Activated T-cell treated with anti-CD3 and anti-CD28 coated beads, Interleukin-2, amount 50 U/mL, for 1 hour (primary cell): ENCODE data around the gene SLC49A4.

Experiments used
- DNase-seq: peaks from one replicate; pipeline ENCODE4 v3.0.0-alpha.2; 2020

The SLC49A4 gene

GRCh38 chr3:122862381-122862780, 67.5 kb downstream of the SLC49A4 start:
- DNase-seq, result no peak

DNA sequence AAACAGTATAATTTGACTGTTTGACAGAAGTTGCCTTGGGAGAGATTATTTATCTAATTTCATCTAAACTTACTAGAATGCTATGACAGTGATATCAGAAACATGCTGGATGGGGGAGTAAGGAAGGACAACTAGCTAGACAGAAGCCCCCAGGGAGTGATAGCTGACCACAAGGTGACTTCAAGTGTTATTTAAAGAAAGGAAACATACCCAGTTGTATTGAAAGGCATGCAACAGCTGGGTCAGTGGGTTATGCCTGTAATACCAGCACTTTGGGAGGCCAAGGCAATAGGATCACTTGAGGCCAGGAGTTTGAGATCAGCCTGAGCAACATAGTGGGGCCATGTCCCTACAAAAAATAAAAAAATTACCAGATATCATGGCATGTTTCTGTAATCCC, 69.6 kb downstream of the SLC49A4 start:
- DNase-seq, result no peak

DNA sequence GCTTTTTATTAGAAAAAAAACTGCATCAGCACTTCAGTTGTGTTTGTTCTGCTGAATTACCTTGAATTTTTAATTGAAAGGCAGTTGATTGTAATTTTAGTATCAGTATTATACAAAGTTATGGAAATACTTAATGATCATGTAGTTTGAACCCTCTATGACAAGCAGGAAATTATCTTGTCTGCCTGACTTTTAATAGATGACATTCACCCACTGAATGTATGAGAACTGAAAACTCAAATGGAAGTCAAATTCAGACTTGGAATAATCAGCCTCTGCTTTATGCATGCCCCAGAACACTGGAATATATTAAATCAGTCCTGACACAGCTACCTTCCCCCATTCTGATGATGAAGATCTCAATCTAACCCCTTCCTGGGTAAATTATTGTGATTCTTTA, 73.5 kb downstream of the SLC49A4 start:
- no peak for DNase-seq

- no peak for DNase-seq
Measured at GRCh38 chr3:122873741-122874515, 79.1 kb downstream of the SLC49A4 start.

- no peak for DNase-seq
Measured at GRCh38 chr3:122875547-122876127, 80.8 kb downstream of the SLC49A4 start.

DNA sequence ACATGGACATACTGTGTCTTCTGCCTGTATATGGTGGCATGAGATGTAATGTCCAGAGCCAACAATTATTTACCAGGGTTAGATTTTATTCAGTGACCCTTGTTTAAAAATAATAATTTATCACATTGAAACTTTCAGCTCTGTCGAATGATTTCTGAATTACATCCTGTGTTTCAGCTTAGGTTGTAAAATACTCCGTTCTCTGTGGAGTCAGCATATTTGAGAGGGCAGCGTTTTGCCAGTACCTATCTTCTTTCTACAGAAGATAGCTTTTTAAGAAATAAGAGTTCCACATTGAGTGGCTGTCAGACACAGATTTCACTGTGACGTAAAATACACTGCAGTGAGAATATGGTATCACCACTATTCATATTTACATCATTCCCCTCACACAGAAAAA, 85.3 kb downstream of the SLC49A4 start:
- no peak for DNase-seq

DNA sequence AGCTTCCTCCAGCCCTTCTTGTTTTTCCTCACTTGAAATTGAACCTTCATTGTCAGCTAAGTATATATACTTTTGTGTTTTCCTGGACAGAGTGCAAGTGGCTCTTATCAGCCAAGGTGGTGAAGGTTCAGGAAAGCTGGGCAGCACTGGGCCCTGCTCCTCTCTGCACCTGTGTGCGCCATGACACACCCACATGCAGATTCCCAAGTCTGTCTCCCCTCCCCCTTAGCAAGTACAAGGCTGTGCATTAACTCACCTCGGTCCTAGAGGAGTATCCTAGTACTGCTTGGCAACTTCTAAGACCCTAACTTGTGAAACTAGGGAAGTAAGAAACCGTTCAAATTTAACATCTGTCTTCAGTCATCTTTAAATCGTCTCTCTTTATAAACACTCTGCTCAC, 85.8 kb downstream of the SLC49A4 start:
- DNase-seq, result no peak

GRCh38 chr3:122882361-122882947, 87.6 kb downstream of the SLC49A4 start:
- DNase-seq, result no peak

DNA sequence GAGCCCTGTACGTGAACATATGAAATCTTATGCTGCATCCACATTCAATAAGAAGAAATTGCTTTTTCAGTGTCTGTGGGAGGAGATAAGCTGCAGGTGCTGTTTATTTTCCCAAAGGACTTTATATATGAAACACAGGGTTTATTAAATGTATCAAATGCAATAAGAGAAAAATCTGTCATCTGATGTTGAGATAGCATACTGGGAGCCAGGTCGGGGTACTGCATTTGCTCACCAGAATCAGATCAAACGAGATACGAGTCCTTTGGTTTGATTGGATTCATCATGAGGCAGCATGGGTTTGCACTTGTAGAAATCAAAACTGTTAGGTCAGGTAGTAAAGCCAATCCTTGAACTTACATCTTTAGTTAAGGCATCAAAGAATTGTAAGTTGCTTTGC, 91.4 kb downstream of the SLC49A4 start:
- DNase-seq, result no peak

DNA sequence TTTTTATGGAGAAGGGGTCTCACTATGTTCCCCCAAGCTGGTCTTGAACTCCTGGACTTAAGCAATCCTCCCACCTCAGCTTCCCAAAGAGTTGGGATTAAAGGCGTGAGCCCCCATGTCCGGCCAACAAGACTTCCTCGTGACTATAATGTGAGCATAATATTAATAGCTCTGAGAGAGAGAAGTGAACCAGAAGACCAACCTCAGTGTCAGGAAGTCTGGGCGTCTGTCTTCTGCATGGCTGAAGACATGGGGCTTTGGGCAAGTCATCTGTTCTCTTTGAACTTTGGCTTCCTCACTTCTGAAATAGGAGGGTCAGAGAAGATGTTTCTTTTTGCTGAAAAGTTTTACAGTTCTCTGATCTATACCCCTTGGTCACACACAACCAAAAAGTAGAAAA, 92.1 kb downstream of the SLC49A4 start:
- no peak for DNase-seq

DNA sequence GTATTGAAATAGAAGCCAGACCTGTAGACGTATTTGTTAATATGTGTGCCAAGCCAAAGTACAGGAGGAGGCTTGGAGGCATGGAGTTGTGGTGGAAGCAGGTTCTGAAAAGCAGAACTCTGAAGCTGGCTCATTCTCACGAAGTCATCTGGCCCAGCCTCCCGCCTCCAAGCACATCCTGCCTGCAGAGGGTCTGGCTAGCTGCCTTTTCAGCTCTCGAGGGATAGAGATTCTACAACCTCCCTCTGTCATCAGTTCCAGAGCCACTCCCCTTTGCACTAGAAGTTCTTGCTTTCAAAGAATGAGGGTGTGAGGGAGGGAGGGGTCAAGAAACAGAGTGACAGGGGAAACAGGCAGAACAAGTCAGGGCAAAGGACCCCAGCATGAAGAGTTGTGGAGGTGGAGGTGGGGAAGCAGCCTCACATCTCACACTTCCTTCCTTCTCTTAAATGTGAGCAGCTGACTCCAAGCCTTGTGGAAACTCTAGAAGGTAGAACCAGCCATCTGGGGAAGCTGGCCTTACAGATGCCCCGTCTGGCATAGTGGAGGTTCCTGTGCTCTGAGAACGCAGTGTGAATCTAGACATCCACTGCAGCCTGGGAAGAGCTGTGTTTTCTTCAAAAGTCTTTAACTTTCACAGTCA, 95.3 kb downstream of the SLC49A4 start:
- no peak for DNase-seq

DNA sequence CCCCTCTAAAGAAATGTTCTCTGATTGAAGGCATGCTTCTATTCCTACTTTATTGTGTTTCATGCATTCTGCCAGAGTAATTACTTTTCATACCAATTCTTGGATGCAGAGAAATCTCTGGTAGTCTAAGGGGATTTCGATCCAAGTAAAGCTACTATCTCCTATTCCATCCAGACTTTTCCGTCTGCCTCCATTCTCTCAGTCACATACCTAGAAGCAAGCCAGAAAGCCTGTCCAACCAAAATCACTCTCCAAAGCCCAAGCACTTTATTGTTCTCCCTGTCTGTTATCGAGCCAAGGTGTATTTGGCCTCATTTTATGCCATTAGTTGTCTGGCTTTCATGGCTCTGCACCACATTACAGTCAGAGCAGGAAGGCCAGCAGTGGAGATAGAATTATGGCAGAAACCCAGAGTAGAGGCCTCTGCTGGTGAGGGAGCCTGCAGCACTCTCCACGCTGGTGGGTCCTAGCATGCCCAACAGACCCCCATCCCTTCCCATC, 95.9 kb downstream of the SLC49A4 start:
- DNase-seq, result no peak

DNA sequence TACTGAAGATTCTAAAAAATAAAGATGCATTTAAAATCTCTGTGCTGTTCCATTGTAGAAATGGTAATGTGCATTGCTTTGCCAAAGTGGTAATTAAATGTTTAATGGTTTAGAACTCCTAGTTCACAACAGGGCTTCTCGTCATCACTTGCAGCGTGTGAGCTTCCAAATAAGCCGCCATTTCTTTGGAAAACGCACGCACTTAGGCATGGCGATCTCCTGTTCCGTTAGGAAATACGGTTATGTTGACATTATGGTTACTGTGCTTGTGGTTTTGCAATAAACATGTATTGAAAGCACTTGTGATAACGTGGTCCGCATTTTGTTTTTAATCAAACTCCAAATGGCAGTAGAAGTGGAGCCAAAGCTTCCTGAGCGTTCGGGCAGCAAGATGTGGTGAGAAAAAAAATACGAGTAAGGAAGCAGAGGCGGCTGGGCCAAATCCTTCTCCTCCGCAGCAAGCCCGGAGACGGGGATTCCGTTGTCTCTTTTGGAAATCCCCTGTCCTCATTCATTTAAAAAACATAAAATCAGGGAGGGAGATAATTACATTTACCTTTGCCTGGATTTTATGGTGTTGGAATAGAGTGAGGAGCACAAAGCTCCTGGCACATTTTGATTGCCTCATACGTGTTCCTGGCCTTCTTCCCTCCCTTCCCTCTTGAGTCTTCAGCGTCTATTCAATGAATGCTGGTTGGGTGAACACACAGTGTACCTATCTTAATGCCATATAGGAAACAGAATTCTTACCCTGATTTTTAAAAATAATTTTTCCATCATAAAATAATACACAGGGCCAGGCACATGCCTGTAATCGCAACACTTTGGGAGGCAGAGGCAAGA, 97.5 kb downstream of the SLC49A4 start:
- DNase-seq, result no peak

- no peak for DNase-seq
Measured at GRCh38 chr3:122893282-122893681, 98.4 kb downstream of the SLC49A4 start.

- DNase-seq, result no peak
Measured at GRCh38 chr3:122893754-122894668, 99.1 kb downstream of the SLC49A4 start.

DNA sequence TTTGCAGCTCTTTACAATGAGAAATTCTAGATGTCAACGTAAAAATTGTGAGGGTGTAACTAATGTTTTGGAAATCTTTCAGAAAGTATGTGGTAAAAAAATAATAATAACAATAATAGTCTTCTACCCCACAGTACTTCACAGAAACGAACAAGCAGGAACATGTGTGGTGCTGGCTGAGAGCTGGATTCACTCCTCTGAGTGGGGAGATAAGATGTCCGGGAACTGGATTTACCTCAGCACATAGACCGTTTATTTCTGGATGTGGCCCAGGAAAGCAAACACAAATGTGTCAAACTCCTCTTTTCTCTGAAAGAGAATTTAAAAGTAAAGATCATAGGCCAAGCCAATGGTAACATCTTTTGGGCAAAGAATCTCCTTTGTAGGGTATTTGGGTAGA, 103.4 kb downstream of the SLC49A4 start:
- no peak for DNase-seq

- no peak for DNase-seq
Measured at GRCh38 chr3:122902326-122902725, 107.5 kb downstream of the SLC49A4 start.

DNA sequence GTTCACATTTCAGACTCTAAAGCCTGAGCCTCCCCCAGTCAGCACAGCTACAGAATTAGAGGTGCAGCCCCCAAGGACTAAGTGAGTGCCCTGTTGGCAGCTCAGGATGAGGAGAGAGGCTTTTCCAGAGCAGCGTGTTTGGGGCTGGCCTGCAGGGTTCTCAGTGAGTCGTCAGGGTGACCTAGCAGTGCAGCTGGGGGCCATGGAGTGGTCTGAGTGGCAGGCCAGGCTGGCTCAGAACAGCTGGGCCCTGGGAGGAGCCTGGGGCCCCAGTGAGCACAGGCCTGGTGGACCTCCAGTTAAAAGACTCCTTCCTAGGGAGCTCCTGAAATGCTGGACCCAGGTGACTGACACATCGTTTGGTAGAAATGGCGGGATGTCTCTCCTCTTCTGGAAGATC, 108.3 kb downstream of the SLC49A4 start:
- no peak for DNase-seq

DNA sequence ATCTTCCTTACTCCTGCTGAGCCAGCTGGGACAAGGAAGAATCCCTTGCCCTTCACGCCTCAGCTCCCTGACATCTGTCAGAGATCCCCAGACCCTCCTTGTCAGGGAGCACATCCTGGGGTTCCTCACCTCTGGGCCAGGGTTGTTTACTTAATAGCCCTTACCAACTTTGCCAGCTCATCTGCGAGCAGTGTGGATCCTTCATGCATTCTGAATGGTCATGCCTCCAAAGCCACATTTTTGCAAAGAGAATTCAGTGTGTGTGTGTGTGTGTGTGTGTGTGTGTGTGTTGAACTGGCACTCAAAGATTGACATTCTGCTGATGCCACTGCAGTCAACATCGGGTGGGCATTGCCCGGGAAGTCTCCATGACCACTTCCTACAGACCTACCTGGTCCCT, 112.6 kb downstream of the SLC49A4 start:
- no peak for DNase-seq

GRCh38 chr3:122908251-122908650, 113.4 kb downstream of the SLC49A4 start:
- DNase-seq, result no peak

GRCh38 chr3:122911901-122912300, 117.0 kb downstream of the SLC49A4 start:
- no peak for DNase-seq
